H9 (cell line): ENCODE data around the gene EXOC8. TPM values are rescaled to one million over a fixed set of nuclear protein-coding genes. Genes with fewer than 3 reads are reported as not detected.

Experiments
- DNase-seq: peaks from one replicate; pipeline ENCODE4 v3.0.0-alpha.2; 2017
- H2AFZ ChIP-seq: one replicate; pipeline ENCODE4 v1.6.1; 2013; ENCODE audit warnings: mild to moderate bottlenecking, low read length, control low read depth, moderate library complexity
- H2AK5ac ChIP-seq: 2 replicates; pipeline ENCODE4 v1.6.1; 2013; ENCODE audit warnings: low read length, control low read depth, mixed read lengths; ENCODE audit not compliant: insufficient read length
- H2BK120ac ChIP-seq: one replicate; pipeline ENCODE4 v1.6.1; 2013; ENCODE audit warnings: low read depth, mild to moderate bottlenecking, low read length, control low read depth, inconsistent platforms; ENCODE audit not compliant: poor library complexity, severe bottlenecking
- H2BK12ac ChIP-seq: 2 replicates; pipeline ENCODE4 v1.6.1; 2013; ENCODE audit warnings: low read length, control low read depth, mixed read lengths, low read depth; ENCODE audit not compliant: insufficient read length
- H2BK15ac ChIP-seq: 2 replicates; pipeline ENCODE4 v1.6.1; 2013; ENCODE audit warnings: low read depth, low read length, control low read depth
- H2BK20ac ChIP-seq: one replicate; pipeline ENCODE4 v1.6.1; 2013; ENCODE audit warnings: low read depth, mild to moderate bottlenecking, low read length, control low read depth, inconsistent platforms; ENCODE audit not compliant: poor library complexity, severe bottlenecking
- H2BK5ac ChIP-seq: 2 replicates; pipeline ENCODE4 v1.6.1; 2013; ENCODE audit warnings: low read length, control low read depth, mixed read lengths; ENCODE audit not compliant: insufficient read length
- H3K14ac ChIP-seq: 2 replicates; pipeline ENCODE4 v1.6.1; 2013; ENCODE audit warnings: low read length, control low read depth; ENCODE audit not compliant: insufficient read depth
- H3K18ac ChIP-seq: 2 replicates; pipeline ENCODE4 v1.6.1; 2013; ENCODE audit warnings: low read depth, mild to moderate bottlenecking, mixed read lengths, low read length, control low read depth; ENCODE audit not compliant: insufficient read length
- H3K23ac ChIP-seq: 2 replicates; pipeline ENCODE4 v1.6.1; 2013; ENCODE audit warnings: low read length, control low read depth, mixed read lengths, low read depth; ENCODE audit not compliant: insufficient read length
- H3K23me2 ChIP-seq: 2 replicates; pipeline ENCODE4 v1.6.1; 2013; ENCODE audit warnings: low read depth, mild to moderate bottlenecking, mixed read lengths, low read length, control low read depth; ENCODE audit not compliant: insufficient read length, poor library complexity, severe bottlenecking
- H3K27ac ChIP-seq: 2 replicates; pipeline ENCODE4 v1.5.1; 2013; ENCODE audit warnings: low read length, control low read depth, mixed read lengths, low read depth; ENCODE audit not compliant: insufficient read length
- H3K27me3 ChIP-seq: 2 replicates; pipeline ENCODE4 v1.6.1; 2013; ENCODE audit warnings: low read length, control low read depth, inconsistent platforms; ENCODE audit not compliant: insufficient read depth
- H3K4ac ChIP-seq: 2 replicates; pipeline ENCODE4 v1.6.1; 2013; ENCODE audit warnings: low read depth, mild to moderate bottlenecking, control low read depth, inconsistent platforms, low read length, moderate library complexity
- H3K4me1 ChIP-seq: 2 replicates; pipeline ENCODE4 v1.6.1; 2013; ENCODE audit warnings: low read length, control low read depth, inconsistent platforms; ENCODE audit not compliant: insufficient read depth
- H3K4me2 ChIP-seq: 2 replicates; pipeline ENCODE4 v1.6.1; 2013; ENCODE audit warnings: low read length, control low read depth, mixed read lengths; ENCODE audit not compliant: insufficient read length, insufficient read depth
- H3K56ac ChIP-seq: 2 replicates; pipeline ENCODE4 v1.6.1; 2013; ENCODE audit warnings: low read depth, mild to moderate bottlenecking, mixed read lengths, low read length, control low read depth; ENCODE audit not compliant: insufficient read length
- H3K79me1 ChIP-seq: 2 replicates; pipeline ENCODE4 v1.6.1; 2013; ENCODE audit warnings: low read depth, mild to moderate bottlenecking, moderate library complexity, low read length, control low read depth, inconsistent platforms; ENCODE audit not compliant: insufficient read depth, poor library complexity, severe bottlenecking
- H3K79me2 ChIP-seq: 2 replicates; pipeline ENCODE4 v1.6.1; 2013; ENCODE audit warnings: low read length, control low read depth, inconsistent platforms; ENCODE audit not compliant: insufficient read depth
- H3K9ac ChIP-seq: 2 replicates; pipeline ENCODE4 v1.6.1; 2013; ENCODE audit warnings: low read length, control low read depth, mixed read lengths; ENCODE audit not compliant: insufficient read length; ENCODE audit errors: extremely low read depth
- H3K9me3 ChIP-seq: one replicate; pipeline ENCODE4 v1.6.1; 2013; ENCODE audit warnings: low read depth, low read length, inconsistent platforms; ENCODE audit not compliant: control insufficient read depth
- H3T11ph ChIP-seq: one replicate; pipeline ENCODE4 v1.6.1; 2013; ENCODE audit warnings: mild to moderate bottlenecking, low read length, control low read depth, inconsistent platforms
- H4K20me1 ChIP-seq: one replicate; pipeline ENCODE4 v1.6.1; 2013; ENCODE audit not compliant: control insufficient read depth, insufficient read length, insufficient read depth
- H4K5ac ChIP-seq: 2 replicates; pipeline ENCODE4 v1.6.1; 2013; ENCODE audit warnings: low read depth, mild to moderate bottlenecking, mixed read lengths, low read length, control low read depth; ENCODE audit not compliant: insufficient read length
- H4K8ac ChIP-seq: replicated peaks from 2 replicates; pipeline ENCODE4 v1.6.1; 2013; ENCODE audit warnings: low read length, control low read depth, mixed read lengths, low read depth; ENCODE audit not compliant: insufficient read length
- H4K91ac ChIP-seq: 2 replicates; pipeline ENCODE4 v1.6.1; 2013; ENCODE audit warnings: low read depth, mild to moderate bottlenecking, moderate library complexity, mixed read lengths, low read length, control low read depth; ENCODE audit not compliant: insufficient read length
- H3K27ac Mint-ChIP-seq, 3 experiments: 2 replicates in 2 of 3; 3 replicates in 1 of 3; pipeline ENCODE4 v1.8.0; 2020 to 2021; ENCODE audit warnings: mixed read lengths in 3 of 3, mild to moderate bottlenecking in 1 of 3, moderate library complexity in 1 of 3
- H3K27me3 Mint-ChIP-seq: 2 replicates; pipeline ENCODE4 v1.8.0; 2021; ENCODE audit warnings: low read depth, mild to moderate bottlenecking, moderate library complexity, mixed read lengths
- H3K36me3 Mint-ChIP-seq, 3 experiments: 2 replicates in 2 of 3; 3 replicates in 1 of 3; pipeline ENCODE4 v1.8.0; 2020 to 2021; ENCODE audit warnings: low read depth in 3 of 3, mixed read lengths in 3 of 3; ENCODE audit not compliant: insufficient read depth in 1 of 3
- H3K4me1 Mint-ChIP-seq, 2 experiments: 2 replicates each; pipeline ENCODE4 v1.8.0; 2020; ENCODE audit warnings: mixed read lengths in 2 of 2
- H3K4me3 Mint-ChIP-seq, 2 experiments: 2 replicates in 1 of 2; 3 replicates in 1 of 2; pipeline ENCODE4 v1.8.0; 2020 to 2021; ENCODE audit warnings: mild to moderate bottlenecking in 2 of 2, mixed read lengths in 2 of 2, moderate library complexity in 1 of 2
- H3K9me3 Mint-ChIP-seq, 2 experiments: 2 replicates in 1 of 2; 3 replicates in 1 of 2; pipeline ENCODE4 v1.8.0; 2020; ENCODE audit warnings: mild to moderate bottlenecking in 2 of 2, mixed read lengths in 2 of 2, moderate library complexity in 1 of 2
- WGBS: extraction: QIAGEN DNeasy Blood & Tissue Kit; methylation state at CpG from one replicate; pipeline ENCODE4 v1.1.7; 2013; ENCODE audit warnings: missing lambda C conversion rate, low lambda C conversion rate, mixed read lengths; ENCODE audit not compliant: insufficient read length; ENCODE audit errors: extremely low coverage; 5-methylcytosine and 5-hydroxymethylcytosine counted together
- total RNA-seq: library from RNA; stranded (reverse); gene quantifications from 2 replicates; pipeline ENCODE4 v1.2.1, GENCODE V29; 2021
- TF ChIP-seq, protein P1 (sequence below): fragments of 200-600 bp; sonication (generic); conservative IDR thresholded peaks from 3 replicates; pipeline ENCODE4 v1.8.0; 2021; ENCODE audit warnings: antibody characterized with exemption, mild to moderate bottlenecking

Gene EXOC8
- total RNA-seq, 1 experiment from 2014 or later = 10.8 TPM

DNA sequence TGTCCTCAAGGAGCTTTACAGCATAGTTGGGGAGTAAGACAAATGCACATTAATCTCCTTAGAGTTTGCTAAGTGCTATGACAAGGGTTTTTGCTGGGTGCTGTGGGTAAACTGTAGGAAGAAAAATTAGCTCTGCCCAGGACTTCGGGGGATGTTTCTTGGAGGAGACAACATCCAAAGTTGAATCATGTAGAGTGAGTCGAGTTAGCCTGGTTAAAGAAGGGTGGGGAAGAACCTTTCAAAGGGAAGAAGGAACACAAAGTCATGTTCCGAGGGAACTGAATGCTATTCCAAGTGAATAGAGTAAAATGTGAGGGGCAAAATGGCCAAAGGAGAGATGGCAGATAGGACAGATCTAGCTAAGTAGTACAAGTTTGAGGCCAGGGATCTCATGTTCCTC, 17.5 kb upstream of the EXOC8 start:
- Histone ChIP-seq H2BK20ac (no peak overlapping the region), H4K20me1 (no peaks in the 10 kb centered on the region), H3K27ac (no peak overlapping the region), H3K27me3 (no peaks in the 10 kb centered on the region), H3K4ac (no peak overlapping the region), H3K79me2 (no peaks in the 10 kb centered on the region), H4K8ac (no peak overlapping the region), H3K23me2 (no peaks in the 10 kb centered on the region), H3K23ac (no peak overlapping the region), H2BK12ac (no peak overlapping the region), H2AK5ac (no peak overlapping the region), H3K9me3 (no peaks in the 10 kb centered on the region), H3K18ac (no peak overlapping the region), H3K4me2 (no peak overlapping the region), H3T11ph (no peak overlapping the region), H3K79me1 (no peaks in the 10 kb centered on the region), H2AFZ (no peak overlapping the region), H3K4me1 (no peaks in the 10 kb centered on the region), H3K14ac (no peak overlapping the region), H3K56ac (no peak overlapping the region), H4K91ac (no peak overlapping the region), H2BK5ac (no peak overlapping the region), H2BK120ac (no peak overlapping the region), H2BK15ac (no peak overlapping the region), H4K5ac (no peak overlapping the region), H3K9ac (no peak overlapping the region)
- WGBS = no CpG with 5 or more reads among the region's 3 CpGs
- Mint-ChIP-seq H3K9me3 (no peaks in the 10 kb centered on the region), H3K27ac (no peak overlapping the region; a peak in 1 of 7 replicates), H3K4me1 (no peaks in the 10 kb centered on the region), H3K36me3 (peaks cover 5 to 29% (median 18%) of the 10 kb centered on the region in 3 experiments; a peak in 6 of 7 replicates), H3K4me3 (no peak overlapping the region), H3K27me3 (no peaks in the 10 kb centered on the region)
- TF ChIP-seq, protein P1, sequence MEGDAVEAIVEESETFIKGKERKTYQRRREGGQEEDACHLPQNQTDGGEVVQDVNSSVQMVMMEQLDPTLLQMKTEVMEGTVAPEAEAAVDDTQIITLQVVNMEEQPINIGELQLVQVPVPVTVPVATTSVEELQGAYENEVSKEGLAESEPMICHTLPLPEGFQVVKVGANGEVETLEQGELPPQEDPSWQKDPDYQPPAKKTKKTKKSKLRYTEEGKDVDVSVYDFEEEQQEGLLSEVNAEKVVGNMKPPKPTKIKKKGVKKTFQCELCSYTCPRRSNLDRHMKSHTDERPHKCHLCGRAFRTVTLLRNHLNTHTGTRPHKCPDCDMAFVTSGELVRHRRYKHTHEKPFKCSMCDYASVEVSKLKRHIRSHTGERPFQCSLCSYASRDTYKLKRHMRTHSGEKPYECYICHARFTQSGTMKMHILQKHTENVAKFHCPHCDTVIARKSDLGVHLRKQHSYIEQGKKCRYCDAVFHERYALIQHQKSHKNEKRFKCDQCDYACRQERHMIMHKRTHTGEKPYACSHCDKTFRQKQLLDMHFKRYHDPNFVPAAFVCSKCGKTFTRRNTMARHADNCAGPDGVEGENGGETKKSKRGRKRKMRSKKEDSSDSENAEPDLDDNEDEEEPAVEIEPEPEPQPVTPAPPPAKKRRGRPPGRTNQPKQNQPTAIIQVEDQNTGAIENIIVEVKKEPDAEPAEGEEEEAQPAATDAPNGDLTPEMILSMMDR = no peak
- no peak for DNase-seq
